ENCODE results near the gene DRAM2.

DRAM2 gene

GRCh38 chr1:111139956-111140679 is at the start of gene DRAM2, which contains the start of gene CEPT1:
TSS of gene DRAM2 (minus strand) at chr1:111140093. CDS start at chr1:111131554, 8,539 bp downstream.
TSS of gene CEPT1 (plus strand) at chr1:111140223. CDS start at chr1:111147715, 7,492 bp downstream.
- peak; percentile 92 for DNase-seq

- no peak for DNase-seq
Measured at GRCh38 chr1:111184663-111185062, 44.8 kb upstream of the DRAM2 start.

GRCh38 chr1:111183308-111184069 is 43.6 kb upstream of the DRAM2 start:
- no peak for DNase-seq

- no peak for DNase-seq
Measured at GRCh38 chr1:111182052-111182451, 42.2 kb upstream of the DRAM2 start.

- DNase-seq = no peak
Measured at GRCh38 chr1:111179968-111180533, 40.2 kb upstream of the DRAM2 start.

- DNase-seq = no peak
Measured at GRCh38 chr1:111176678-111177077, 36.8 kb upstream of the DRAM2 start.

- DNase-seq = no peak
Measured at GRCh38 chr1:111175349-111175748, 35.5 kb upstream of the DRAM2 start.

GRCh38 chr1:111174070-111174469 is 34.2 kb upstream of the DRAM2 start:
- no peak for DNase-seq

GRCh38 chr1:111172463-111172862 is 32.6 kb upstream of the DRAM2 start:
- no peak for DNase-seq

GRCh38 chr1:111164151-111164550 is 24.3 kb upstream of the DRAM2 start:
- DNase-seq = no peak

- DNase-seq = no peak
Measured at GRCh38 chr1:111163363-111163762, 23.5 kb upstream of the DRAM2 start.

- DNase-seq = no peak
Measured at GRCh38 chr1:111162488-111162880, 22.6 kb upstream of the DRAM2 start.

GRCh38 chr1:111161843-111162487 is 22.1 kb upstream of the DRAM2 start:
- no peak for DNase-seq

GRCh38 chr1:111157431-111157830 is 17.5 kb upstream of the DRAM2 start:
- no peak for DNase-seq

GRCh38 chr1:111154021-111154999 is 14.4 kb upstream of the DRAM2 start:
- DNase-seq = no peak

- no peak for DNase-seq
Measured at GRCh38 chr1:111151838-111152237, 11.9 kb upstream of the DRAM2 start.

- no peak for DNase-seq
Measured at GRCh38 chr1:111148376-111148881, 8.5 kb upstream of the DRAM2 start.

- no peak for DNase-seq
Measured at GRCh38 chr1:111147948-111148347, 8.1 kb upstream of the DRAM2 start.

- DNase-seq = no peak
Measured at GRCh38 chr1:111145963-111146768, 6.3 kb upstream of the DRAM2 start.

- no peak for DNase-seq
Measured at GRCh38 chr1:111145542-111145941, 5.6 kb upstream of the DRAM2 start.

- DNase-seq = no peak
Measured at GRCh38 chr1:111142356-111142975, 2.6 kb upstream of the DRAM2 start.

Data from NCI-H1105 treated with DMSO at 0.1 percent for 48 hours (cell line).